NCI-H146 (cell line): ENCODE measurements around the gene CENPX.
"Not testable (repeated sequence)": the region's sequence is repeated elsewhere in the genome, so short reads cannot be mapped to it uniquely, and the experiment has no call there.

Source experiments
- DNase-seq: peaks from one replicate; lab custom pipeline; 2025; lab: John Stamatoyannopoulos, UW

CENPX gene

DNA sequence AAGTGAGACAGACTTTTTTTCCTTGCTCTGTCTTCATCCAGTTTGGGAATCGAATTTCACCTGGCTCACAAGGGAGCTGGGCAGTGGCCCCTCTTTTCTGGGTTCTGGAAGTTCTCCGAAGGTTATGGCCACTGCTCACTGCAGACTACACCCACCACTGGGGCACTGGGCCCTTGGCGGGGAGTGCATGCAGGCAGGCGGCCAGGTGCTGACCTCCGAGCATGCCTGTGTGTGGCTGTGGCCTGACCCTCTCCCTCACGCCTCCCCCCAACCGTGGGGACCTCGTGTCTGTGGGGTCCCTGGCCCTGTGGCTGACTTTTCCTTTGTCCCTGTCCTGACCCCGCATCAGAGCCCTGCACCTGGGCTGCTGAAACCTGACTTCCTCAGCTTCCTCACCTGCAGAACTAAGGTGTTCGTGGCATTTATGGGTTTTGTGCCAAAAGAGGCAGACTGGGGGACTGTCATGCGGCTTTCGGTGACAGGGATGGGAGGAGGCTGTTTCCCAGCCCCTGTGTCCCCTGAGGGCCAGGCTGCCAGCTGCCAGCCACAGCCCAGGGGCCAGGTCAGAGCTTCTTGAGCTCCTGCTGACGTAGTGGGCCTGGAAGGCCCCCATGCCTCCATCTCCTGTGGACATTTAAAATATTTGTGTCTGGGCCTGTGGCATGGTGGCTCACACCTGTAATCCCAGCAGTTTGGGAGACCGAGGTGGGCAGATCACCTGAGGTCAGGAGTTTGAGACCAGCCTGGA, 23.8 kb downstream of the CENPX start:
- no peak for DNase-seq

DNA sequence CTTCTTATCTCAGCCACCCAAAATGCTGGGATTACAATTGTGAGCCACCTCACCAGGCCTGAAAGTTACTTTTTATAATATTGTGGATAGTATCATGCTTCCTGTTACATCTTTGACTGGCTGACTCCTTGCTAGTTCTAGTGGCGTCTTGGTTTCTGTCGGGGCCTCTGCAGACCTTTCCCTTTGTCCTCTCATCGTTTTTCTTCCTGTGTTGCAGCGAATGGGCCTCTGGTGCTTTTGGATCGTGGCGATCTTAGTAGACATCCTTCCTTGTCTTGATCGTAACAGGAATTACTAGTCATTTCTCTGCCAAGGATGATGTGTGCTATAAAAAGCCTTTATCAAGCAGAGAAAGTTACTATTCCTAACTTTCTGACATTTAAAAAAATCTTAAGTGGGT, 24.5 kb downstream of the CENPX start:
- no peak for DNase-seq

DNA sequence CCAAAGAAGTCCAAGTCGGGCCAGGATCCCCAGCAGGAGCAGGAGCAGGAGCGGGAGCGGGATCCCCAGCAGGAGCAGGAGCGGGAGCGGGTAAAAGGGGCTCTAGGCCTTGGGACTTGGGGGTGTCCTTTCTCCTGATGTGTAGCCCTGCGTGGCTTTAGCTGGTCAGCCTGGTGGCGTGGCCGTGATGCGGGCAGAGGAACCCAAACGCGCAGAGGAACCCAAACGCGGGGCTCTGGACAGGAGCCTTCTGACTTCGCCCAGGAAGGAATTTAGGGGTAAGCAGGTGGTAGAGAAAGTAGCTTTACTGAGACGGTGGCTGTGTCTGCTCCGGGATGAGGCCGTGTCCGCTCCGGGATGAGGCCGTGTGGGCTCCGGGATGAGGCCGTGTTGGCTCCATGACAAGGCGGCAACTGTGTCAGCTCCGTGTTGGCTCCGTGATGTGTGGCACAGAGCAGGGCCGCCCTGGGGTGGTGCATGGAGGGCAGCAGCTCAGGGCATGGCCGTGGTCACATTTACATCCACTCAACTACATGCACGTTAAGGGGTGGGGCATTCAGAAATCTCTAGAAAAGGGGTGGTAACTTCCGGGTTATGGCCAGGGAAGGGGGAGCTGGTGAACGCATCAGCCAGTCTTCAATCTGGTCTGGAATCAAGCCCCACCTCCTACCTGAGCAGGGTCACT, 25.8 kb downstream of the CENPX start:
- no peak for DNase-seq

DNA sequence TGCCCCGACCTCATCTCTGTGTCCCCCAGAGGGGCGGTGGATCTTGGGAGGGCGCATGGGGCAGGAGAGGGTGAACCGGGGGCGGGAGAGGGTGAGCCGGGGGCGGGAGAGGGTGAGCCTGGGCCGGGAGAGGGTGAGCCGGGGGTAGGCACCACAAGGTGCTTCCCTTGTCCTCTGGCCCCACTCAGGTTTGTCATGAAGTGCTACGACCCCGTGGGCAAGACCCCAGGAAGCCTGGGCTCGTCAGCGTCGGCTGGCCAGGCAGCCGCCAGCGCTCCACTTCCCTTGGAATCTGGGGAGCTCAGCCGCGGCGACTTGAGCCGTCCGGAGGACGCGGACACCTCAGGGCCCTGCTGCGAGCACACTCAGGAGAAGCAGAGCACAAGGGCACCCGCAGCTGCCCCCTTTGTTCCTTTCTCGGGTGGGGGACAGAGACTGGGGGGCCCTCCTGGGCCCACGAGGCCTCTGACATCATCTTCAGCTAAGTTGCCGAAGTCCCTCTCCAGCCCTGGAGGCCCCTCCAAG, 26.4 kb downstream of the CENPX start:
- no peak for DNase-seq

DNA sequence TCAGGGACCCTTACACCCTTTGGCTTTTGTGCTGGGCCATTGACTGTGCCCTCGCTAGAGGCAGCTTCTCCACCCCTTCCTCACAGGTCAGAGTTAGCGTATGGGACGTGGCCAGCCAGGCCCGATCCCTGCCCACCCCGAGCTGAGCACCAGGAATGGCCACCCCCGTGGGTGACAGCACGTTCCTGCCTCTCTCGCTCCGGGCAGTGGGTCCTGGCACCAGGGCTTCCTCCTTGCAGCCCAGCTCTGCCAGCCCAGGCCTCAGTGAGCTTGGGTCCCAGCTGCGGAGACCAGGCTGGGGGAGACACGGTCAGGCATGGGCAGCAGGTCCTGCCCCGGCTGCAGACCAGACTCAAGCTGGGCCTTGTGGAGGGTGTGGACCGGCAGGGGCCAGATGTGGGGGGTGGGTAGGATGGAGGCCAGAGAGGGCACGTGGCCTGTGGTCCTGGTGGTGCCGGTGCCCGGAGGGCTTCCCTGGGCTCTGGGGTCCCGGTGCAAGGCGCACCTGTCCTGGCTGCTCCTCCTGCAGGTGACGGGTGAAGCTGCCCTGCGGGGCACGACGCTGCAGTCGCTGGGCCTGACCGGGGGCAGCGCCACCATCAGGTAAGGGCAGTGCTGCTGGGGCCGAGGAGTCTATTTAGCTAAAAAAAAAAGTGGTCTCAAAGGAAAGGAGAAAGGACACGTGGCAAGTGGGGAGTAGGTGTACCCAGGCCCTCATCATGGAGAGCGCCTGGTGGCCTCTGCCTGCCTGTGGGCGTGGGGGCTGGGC, 27.0 kb downstream of the CENPX start:
- no peak for DNase-seq

DNA sequence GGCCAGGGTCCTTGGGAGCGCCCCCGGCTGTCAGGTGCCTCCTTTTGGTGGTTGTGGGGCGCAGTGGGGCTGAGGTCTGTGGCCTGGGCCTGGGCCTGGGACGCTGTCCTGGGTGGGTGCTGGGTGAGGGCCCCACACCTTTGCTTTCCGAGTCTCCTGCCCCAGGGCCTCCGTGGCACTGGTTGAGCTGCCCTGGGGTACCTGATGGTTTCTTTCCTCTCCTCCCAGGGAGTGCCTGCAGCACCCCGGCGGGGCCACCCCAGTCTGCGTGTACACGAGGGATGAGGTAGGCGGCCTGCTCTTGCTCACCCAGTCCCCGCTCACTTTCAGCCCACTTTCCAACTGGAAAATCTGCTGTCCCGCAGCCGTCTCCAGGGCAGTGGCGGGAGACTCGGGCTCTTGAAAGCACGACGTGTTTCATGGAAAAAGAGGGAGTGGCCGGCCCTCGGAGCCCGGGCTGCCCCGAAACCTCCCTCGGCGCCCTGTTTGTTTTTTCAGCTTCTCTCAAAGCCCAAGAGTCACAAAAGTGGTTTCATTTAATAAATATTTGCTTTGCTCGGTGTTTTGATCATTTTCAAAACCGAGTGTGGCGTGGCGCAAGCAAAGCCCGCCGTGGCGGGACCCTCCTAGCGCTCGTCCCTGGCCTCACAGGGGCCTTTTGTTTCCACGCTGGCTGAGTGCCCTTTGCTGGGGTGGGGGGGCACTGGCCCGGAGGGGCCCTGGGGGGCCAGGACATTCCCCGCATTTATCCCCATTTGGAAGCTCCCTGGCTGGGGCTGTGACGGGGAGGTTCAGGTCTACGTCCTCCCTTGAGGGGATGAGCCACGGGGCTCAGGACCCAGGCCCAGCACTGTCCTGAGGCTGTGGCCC, 27.9 kb downstream of the CENPX start:
- DNase-seq, result no peak

DNA sequence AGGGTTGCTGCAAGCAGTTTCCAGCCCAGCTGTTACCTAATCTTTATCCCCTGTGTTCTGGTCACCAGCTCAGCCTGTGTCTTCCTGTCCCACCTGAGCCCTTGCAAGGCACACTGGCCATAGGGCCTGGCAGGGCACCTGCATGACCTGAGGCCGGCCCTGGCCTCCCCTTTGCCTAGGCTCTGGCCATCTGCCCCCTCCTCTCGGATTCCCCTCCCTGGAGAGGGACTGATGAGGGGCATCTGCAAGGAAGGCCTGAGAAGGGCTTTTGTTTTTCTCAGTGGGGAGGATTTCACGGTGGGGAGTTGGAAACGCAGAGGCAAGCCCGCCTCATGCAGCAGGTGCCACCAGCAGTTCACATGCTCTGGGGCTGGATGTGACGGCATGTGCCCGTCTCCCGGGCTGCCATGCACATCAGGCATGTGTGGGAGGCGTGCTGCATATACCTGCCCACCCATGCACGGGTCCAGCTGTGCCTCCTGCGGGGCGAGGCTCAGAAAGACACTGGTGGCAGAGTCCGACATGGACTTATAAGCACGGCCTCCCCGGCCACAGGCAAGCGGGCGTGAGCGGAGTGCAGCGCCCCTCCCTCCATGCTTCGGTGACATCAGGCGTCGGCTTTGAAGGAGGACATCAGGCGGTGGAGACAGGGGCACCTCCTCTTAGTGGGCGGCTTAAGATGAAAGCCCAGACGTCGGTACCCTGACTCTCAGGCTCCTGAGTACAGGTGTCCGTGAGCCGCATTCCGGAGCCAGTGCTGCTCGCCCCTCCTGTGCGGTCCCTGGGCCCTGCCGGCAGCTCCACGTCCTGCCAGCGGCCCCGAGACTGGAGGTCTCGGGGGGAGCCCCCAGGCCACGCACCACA, 28.7 kb downstream of the CENPX start:
- peak; percentile 34 for DNase-seq

DNA sequence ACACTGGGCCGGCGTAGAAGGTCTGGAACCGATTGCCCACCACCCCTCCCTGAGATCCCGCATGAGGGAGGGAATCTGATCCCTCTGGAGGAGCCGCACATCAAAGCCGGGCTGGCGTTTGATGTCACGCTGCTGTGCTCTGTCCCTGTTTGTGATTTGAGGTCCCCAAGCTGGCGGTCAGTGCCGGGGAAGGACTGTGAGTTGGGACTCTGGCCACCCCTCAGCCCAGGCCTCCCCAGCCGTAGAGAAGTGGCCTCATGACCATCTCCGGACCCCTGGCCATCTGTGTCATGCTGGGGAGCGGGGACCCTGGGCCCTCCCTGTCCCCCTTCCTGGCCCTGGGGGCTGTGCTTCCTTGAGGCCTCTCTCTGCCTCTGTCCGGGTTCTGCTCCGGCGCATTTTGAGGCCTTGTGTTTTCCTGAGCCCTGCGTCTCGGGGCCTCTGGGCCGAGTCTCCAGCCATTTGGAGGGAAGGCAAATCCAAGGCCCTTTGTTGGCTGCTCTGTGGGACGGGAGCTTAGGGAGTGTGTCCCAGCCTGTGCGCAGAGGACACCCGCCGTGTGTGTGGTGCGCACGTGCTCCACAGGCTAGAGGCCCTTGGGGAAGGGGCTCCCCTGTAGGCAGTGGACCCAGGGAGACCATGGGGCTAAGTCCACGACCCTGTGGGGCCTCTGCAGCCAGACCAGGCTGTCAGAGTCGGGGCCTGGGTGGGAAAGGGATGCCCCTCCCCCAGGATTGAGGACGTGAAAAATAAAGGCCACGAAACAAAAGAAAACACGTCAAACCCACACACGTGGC, 30.2 kb downstream of the CENPX start:
- DNase-seq, result no peak

DNA sequence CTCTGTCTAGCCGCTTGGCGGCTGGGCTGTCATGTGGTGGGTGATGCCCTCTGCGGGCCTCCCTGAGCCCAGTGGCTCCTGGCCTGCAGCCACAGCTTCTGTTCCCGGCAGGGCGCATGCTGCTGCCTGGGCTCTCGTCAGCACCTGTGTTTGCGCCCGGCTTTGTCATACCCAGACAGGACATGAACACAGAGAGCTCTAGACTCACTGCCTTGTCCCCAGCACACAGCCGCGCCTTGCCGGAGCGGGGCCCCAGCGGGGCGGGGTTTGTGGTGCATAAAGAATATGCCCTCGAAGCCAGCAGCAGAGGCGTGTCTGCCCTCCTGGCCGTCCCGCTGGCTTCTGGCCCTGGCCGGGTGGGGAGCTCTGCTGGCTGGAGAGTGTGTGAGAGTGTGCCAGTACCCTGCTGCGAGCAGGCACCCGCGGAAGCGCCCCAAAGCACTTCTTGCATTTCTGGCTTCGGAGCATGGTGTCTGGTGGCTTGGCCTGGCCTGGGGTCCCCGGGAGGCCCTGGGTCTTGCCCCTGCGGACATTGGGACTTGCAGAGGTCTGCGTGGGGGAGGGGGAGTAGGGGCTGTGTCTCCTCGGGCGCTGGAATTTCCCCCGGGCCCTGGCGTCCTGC, 30.9 kb downstream of the CENPX start:
- no peak for DNase-seq

DNA sequence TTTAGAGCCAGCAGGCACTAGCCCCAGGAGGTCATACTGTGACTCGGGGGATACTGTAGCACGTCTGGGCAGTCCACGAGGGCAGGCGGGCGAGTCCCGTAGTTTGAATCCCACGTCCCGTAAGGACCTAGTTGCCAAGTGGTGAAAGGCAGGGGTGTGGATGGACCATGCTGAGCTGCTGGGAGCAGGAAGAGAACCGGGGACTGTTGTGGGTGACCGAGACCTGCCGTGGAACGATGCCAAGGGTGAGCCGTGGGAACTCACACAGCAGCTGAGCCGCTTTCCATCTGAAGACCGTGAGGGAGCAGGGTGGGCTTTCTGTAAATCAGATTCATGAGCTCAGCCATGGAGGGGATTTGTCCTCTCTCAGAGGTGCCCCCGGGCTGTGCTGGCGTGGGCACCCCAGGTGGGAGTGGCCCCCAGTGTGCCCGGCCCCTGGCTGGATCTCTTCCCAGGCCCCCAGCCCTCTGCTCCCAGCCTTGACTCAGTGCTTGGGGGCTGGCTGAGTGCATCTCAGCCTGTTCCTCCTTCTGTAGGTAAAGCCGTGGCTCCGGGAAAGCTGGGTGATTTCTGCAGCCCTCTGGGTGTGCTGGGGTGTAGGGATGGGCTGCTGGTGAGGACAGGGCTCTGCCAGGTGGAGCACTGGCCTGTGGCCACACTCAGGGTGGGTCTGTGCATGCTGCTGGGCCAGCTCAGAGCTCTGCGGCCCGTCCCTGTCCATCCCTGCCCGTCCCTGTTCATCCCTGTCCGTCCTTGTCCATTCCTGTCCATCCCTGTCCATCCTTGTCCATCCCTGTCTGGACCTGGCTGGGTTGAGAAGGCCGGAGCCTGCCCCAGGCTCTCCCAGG, 31.6 kb downstream of the CENPX start:
- DNase-seq, result no peak

DNA sequence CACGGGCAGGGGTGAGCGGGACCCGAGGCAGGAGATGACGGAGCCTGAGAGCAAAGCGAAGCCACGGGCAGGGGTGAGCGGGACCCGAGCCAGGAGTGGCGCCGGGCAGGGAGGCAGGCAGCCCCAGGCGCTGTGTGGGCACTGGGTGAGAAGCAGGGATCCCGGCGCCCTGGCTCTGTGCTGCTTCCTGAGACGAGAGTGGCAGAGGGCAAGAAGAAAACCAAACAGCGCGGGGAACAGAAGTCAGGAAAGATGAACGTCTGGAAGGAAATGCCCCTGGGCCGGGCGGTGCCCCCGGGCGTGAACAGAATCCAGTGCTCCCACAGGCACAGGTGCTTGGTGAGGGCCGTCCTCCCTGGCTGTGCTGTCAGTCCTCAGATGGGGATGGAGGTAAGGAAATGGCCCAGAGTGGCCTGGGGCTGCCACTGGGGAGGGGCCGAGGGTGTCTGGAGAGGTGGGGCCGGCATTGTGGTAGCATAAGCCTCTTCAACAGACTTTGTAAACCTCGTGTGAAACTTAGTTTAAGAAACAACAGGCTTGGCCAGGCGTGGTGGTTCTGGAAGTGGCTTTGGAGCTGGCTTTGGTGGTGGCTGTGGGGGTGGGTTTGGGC, 35.4 kb downstream of the CENPX start:
- DNase-seq, result no peak

DNA sequence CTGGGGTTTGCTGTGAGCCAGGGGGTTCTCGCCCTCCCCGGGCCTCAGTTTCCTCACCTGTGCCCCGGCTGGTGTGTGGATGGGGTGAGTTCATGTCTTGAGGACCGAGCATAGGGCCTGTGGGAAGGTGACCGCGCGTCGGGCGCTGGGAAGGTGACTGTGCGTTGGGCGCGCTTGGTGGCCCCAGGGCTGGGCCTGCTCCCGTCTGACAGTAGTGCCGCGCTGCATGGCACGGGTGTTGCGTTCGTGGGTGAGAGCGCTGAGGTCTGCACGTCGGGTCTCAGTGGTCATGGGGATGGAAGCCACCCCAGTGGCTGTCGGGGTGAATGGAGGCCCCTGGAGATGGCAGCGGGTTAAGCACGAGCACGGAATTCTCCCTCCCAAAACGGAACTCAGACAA, 36.1 kb downstream of the CENPX start:
- no peak for DNase-seq

DNA sequence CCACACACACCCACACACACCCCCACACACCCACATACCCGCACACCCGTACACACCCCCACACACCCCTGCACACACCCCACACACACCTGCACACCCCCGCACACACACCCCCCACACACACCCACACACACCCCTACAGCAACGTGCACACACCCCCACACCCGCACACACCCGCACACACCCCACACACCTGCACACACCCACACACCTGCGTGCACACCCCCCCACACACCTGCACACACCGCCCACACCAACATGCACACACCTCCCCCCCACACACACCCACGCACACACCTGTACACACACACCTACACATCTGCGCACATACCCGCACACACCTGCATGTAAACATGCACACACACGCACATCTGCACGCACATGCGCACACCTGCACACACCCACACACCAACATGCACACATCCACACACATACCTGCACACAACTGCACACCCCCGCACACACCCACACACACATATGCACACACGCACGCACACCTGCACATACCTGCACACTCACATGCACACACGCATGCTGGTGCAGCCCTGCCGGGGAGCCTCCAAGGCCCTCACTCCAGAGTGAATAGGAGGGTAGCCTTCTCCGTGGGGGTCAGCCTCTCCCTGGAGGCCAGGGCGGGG, 37.8 kb downstream of the CENPX start:
- no peak for DNase-seq

DNA sequence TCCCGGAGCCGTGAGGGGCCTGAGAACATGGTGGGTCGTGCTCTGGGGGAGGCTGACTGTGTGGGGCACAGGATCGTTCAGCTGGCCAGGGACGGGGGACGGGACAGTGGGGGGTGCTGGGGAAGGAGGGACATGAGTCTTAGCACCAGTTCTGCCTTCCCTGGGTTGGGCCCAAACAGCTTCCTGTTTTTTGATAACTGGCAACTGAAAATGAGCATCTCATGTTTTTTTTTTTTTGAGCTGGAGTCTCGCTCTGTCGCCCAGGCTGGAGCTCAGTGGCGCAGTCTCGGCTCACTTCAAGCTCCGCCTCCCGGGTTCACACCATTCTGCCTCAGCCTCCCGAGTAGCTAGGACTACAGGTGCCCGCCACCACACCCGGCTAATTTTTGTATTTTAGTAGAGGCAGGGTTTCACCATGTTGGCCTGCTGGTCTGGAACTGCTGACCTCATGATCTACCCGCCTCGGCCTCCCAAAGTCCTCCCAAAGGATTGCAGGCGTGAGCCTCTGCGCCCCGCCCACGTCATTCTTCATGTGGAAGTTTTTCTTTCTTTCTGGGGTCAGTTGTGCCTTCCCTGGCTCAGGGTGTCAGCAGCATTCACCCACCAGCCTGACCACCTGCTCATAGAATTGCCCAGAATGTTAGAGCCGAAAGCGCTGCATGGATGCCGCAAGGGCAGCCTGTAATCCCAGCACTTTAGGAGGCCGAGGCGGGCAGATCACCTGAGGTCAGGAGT, 38.9 kb downstream of the CENPX start:
- no peak for DNase-seq

DNA sequence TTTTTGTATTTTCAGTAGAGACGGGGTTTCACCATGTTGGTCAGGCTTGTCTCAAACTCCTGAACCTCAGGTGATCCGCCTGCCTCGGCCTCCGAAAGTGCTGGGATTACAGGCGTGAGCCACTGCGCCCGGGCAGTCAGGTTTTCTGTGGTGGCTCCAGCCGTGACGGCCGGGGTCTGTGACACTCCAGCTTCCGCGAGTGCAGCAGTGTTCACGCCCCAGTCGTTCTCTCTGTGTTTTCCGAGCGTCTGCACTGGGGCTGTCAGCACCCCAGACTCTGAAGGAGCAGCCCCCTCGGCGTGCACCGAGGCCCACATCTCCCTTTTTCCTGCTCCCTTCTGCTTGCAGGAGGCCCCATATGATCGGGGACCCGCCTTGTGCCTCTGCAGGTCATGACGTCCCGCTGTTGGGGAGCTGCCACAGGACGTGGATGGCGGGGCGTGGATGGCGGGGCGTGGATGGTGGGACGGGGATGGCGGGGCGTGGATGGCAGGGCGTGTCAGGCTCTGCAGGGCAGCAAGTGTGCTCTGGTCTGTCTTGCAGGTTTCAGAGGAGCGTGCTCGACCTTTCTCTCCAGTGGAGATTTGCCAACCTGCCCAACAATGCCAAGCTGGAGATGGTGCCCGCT, 39.6 kb downstream of the CENPX start:
- DNase-seq, result no peak

DNA sequence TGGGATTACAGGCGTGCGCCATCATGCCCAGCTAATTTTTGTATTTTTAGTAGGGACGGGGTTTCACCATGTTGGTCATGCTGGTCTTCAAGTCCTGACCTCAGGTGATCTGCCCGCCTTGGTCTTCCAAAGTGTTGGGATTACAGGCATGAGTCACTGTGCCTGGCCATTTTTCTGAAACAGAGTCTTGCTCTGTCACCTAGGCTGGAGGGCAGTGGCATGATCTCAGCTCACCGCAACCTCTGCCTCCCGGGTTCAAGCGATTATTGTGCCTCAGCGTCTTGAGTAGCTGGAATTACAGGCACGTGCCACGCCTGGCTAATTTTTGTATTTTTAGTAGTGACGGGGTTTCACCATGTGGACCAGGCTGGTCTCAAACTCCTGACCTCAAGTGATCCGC, 41.2 kb downstream of the CENPX start:
- not testable (repeated sequence) for DNase-seq
